Neuronal stem cell (in vitro differentiated cells): ENCODE data around the gene NBPF3.

Experiments used
- DNase-seq: peaks from one replicate; pipeline ENCODE4 v3.0.0-alpha.2; 2013; ENCODE audit warnings: low spot score
- H2AFZ ChIP-seq: one replicate; pipeline ENCODE4 v1.6.1; 2013; ENCODE audit warnings: mild to moderate bottlenecking, low read length, inconsistent platforms
- H2AK5ac ChIP-seq: 2 replicates; pipeline ENCODE4 v1.6.1; 2013; ENCODE audit warnings: low read depth, mild to moderate bottlenecking, inconsistent platforms, low read length, moderate library complexity, mixed read lengths
- H2BK120ac ChIP-seq: 2 replicates; pipeline ENCODE4 v1.6.1; 2013; ENCODE audit warnings: low read depth, mild to moderate bottlenecking, inconsistent platforms, low read length, moderate library complexity, mixed read lengths
- H2BK12ac ChIP-seq: one replicate; pipeline ENCODE4 v1.6.1; 2013; ENCODE audit warnings: low read length, inconsistent platforms
- H2BK15ac ChIP-seq: 2 replicates; pipeline ENCODE4 v1.6.1; 2013; ENCODE audit warnings: mild to moderate bottlenecking, low read length, inconsistent platforms, mixed read lengths
- H2BK5ac ChIP-seq: one replicate; pipeline ENCODE4 v1.6.1; 2013; ENCODE audit warnings: inconsistent platforms, mild to moderate bottlenecking, low read length, moderate library complexity
- H3K14ac ChIP-seq: one replicate; pipeline ENCODE4 v1.6.1; 2013; ENCODE audit warnings: low read length, inconsistent platforms
- H3K18ac ChIP-seq: 2 replicates; pipeline ENCODE4 v1.6.1; 2013; ENCODE audit warnings: low read length, inconsistent platforms
- H3K23ac ChIP-seq: 2 replicates; pipeline ENCODE4 v1.6.1; 2013; ENCODE audit warnings: low read depth, mild to moderate bottlenecking, mixed read lengths, low read length, inconsistent platforms; ENCODE audit not compliant: poor library complexity
- H3K27ac ChIP-seq: replicated peaks from 3 replicates; pipeline ENCODE4 v1.5.1; 2013; ENCODE audit warnings: low read length, inconsistent platforms
- H3K27me3 ChIP-seq, 3 experiments: 2 replicates each; pipeline ENCODE4 v1.6.1; 2013; ENCODE audit warnings: low read length in 3 of 3, mild to moderate bottlenecking in 2 of 3, inconsistent platforms in 1 of 3, low read depth in 1 of 3, mixed read lengths in 1 of 3, moderate library complexity in 1 of 3; ENCODE audit not compliant: control insufficient read depth in 3 of 3, insufficient read depth in 3 of 3
- H3K36me3 ChIP-seq, 2 donors: replicated peaks in 1 of 2; 2 replicates each; pipeline ENCODE4 v1.6.1; 2013; ENCODE audit warnings: low read length in 2 of 2; ENCODE audit not compliant: control insufficient read depth in 2 of 2, insufficient read depth in 2 of 2
- H3K4ac ChIP-seq: 2 replicates; pipeline ENCODE4 v1.6.1; 2013; ENCODE audit warnings: inconsistent platforms, mild to moderate bottlenecking, low read length, moderate library complexity
- H3K4me1 ChIP-seq, 2 donors: 1 replicate in 1 of 2; 2 replicates in 1 of 2; pipeline ENCODE4 v1.6.1; 2013; ENCODE audit warnings: low read length in 2 of 2, low read depth in 1 of 2; ENCODE audit not compliant: control insufficient read depth in 2 of 2, insufficient read depth in 1 of 2
- H3K4me2 ChIP-seq: one replicate; pipeline ENCODE4 v1.6.1; 2013; ENCODE audit warnings: mild to moderate bottlenecking, low read length, inconsistent platforms; ENCODE audit not compliant: insufficient read depth, poor library complexity, severe bottlenecking
- H3K4me3 ChIP-seq, 2 donors: 2 replicates each; pipeline ENCODE4 v1.5.1; 2013; ENCODE audit warnings: low read length in 2 of 2, mild to moderate bottlenecking in 2 of 2, inconsistent platforms in 1 of 2, moderate library complexity in 1 of 2
- H3K79me1 ChIP-seq: one replicate; pipeline ENCODE4 v1.6.1; 2013; ENCODE audit warnings: low read depth, mild to moderate bottlenecking, inconsistent platforms, low read length, moderate library complexity
- H3K9ac ChIP-seq: one replicate; pipeline ENCODE4 v1.6.1; 2013; ENCODE audit warnings: mild to moderate bottlenecking, low read depth, low read length, inconsistent platforms; ENCODE audit not compliant: poor library complexity
- H3K9me3 ChIP-seq, 2 donors: replicated peaks in 1 of 2; 2 replicates each; pipeline versions ENCODE3 to v1.6.1; 2013; ENCODE audit warnings: low read length in 2 of 2, mild to moderate bottlenecking in 2 of 2, inconsistent platforms in 1 of 2, low read depth in 1 of 2, mixed read lengths in 1 of 2, moderate library complexity in 1 of 2; ENCODE audit not compliant: control insufficient read depth in 2 of 2, insufficient read depth in 1 of 2
- H4K8ac ChIP-seq: one replicate; pipeline ENCODE4 v1.6.1; 2013; ENCODE audit warnings: low read depth, mild to moderate bottlenecking, inconsistent platforms, low read length, moderate library complexity
- H4K91ac ChIP-seq: one replicate; pipeline ENCODE4 v1.6.1; 2013; ENCODE audit warnings: low read length, low read depth, mild to moderate bottlenecking, inconsistent platforms; ENCODE audit not compliant: poor library complexity
- WGBS, 2 donors: extraction: QIAGEN DNeasy Blood & Tissue Kit; methylation state at CpG; one replicate each; pipeline ENCODE4 v1.1.7; 2013; ENCODE audit warnings: missing lambda C conversion rate in 2 of 2, mixed read lengths in 1 of 2; ENCODE audit not compliant: insufficient read length in 2 of 2, insufficient replicate concordance in 1 of 2; ENCODE audit errors: extremely low coverage in 2 of 2; 5-methylcytosine and 5-hydroxymethylcytosine counted together

Gene NBPF3

DNA sequence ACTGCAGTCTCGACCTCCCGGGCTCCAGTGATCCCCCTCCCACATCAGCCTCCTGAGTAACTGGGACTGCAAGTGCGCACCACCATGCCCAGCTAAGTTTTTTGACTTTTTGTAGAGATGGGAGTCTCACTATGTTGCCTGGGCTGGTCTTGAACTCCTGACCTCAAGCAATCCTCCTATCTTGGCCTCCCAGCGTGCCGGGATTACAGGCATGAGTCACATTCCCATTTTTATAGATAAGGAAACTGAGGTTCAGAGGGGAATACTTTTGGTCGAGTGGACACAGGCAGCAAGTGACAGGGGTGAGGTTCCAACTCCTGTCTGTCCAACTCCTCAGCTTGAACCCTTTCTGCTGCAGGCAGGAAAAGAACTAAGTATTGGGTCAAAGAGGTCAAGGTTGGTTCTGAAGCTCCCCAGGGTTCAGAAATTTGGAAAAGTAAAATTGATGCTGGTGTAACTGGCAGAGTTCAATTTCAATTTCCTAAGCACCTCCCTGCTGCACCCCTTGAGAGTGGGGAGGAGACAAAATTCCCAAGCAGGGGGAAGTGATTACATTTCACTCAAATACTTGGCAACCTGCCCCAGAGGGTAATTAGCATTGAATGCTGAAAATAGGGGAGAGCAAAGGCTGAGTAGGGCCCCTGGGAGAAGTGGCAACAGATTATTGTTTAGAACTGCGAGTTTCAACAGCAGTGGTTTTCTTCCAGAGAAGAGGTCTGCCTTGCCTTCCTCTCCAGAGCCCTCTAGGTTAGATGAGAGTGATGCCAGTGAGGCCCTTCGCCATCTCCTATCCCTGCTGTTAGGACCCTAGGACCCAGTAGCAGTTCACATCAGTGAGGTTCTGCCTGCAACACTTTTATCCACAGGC lies 51.8 kb downstream of the NBPF3 start:
- H3K4me1 ChIP-seq: peaks cover 0 to 3% of the 10 kb centered on the region in 2 donors
- H3K79me1 ChIP-seq: no peaks in the 10 kb centered on the region
- no peak overlapping the region for H3K23ac ChIP-seq
- no peak overlapping the region for H2BK120ac ChIP-seq
- no peak overlapping the region for H2BK15ac ChIP-seq
- no peak overlapping the region for H2BK12ac ChIP-seq
- H3K36me3 ChIP-seq: no peaks in the 10 kb centered on the region
- no peak for DNase-seq
- WGBS, 2 donors: no CpG with 5 or more reads among the region's 8 CpGs
- H3K9me3 ChIP-seq: peaks cover 4 to 12% of the 10 kb centered on the region in 2 donors
- H4K8ac ChIP-seq: no peak overlapping the region
- H3K14ac ChIP-seq: no peak overlapping the region
- H4K91ac ChIP-seq: no peak overlapping the region
- no peak overlapping the region for H2BK5ac ChIP-seq
- no peak overlapping the region for H3K4ac ChIP-seq
- H3K4me2 ChIP-seq: no peak overlapping the region
- no peak overlapping the region for H3K9ac ChIP-seq
- no peaks in the 10 kb centered on the region for H3K27me3 ChIP-seq
- H2AFZ ChIP-seq: no peak overlapping the region
- no peak overlapping the region for H3K27ac ChIP-seq
- H3K4me3 ChIP-seq: no peak overlapping the region
- H2AK5ac ChIP-seq: no peak overlapping the region
- H3K18ac ChIP-seq: no peak overlapping the region

DNA sequence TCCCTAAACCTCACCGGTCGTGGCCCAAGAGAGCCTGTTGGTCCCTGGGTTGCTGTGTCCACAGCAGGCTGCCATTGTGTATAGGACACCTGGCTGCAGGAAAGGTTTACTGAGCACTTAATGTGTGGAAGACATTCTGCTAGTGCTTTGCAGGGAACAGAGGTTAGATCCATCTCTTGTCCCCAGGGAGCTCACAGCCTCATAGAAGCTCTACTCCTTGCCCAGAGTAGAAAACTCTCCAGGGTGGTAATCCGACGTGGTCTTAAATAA lies 52.4 kb downstream of the NBPF3 start:
- Histone ChIP-seq H3K4ac (no peak overlapping the region), H4K91ac (no peak overlapping the region), H2BK12ac (no peak overlapping the region), H3K4me3 (no peak overlapping the region), H3K4me2 (no peak overlapping the region), H3K79me1 (no peaks in the 10 kb centered on the region), H3K27me3 (no peaks in the 10 kb centered on the region), H3K23ac (no peak overlapping the region), H2BK15ac (no peak overlapping the region), H2BK5ac (no peak overlapping the region), H2BK120ac (no peak overlapping the region), H4K8ac (no peak overlapping the region), H3K14ac (no peak overlapping the region), H3K27ac (no peak overlapping the region), H2AK5ac (no peak overlapping the region), H2AFZ (no peak overlapping the region), H3K36me3 (no peaks in the 10 kb centered on the region), H3K9me3 (peaks cover 4 to 12% of the 10 kb centered on the region in 2 donors), H3K18ac (no peak overlapping the region), H3K4me1 (peaks cover 0 to 3% of the 10 kb centered on the region in 2 donors), H3K9ac (no peak overlapping the region)
- no CpG with 5 or more reads among the region's 4 CpGs for WGBS, 2 donors
- no peak for DNase-seq

DNA sequence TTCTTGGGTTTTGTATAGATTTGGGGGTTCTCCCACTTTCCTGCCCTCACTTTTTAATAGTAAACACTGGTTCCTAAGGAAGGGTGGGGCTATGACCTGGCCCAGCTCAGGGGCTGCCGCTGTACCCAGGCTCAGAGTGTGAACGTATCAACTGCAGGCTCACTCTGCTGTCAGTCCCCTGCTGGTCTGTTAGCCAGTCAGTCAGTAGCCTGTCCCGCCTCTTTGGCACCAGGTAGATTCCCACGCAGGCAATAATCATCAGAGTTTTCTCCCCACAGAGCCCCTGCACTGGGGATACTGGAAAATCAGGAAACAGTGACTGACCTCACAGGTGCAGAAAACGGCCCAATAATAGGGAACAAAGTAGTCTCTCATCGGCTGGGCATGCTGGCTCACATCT lies 54.3 kb downstream of the NBPF3 start:
- H3K27ac ChIP-seq: no peak overlapping the region
- peaks cover 5 to 10% of the 10 kb centered on the region in 2 donors for H3K9me3 ChIP-seq
- DNase-seq: no peak
- no peak overlapping the region for H3K23ac ChIP-seq
- H4K91ac ChIP-seq: no peak overlapping the region
- H2BK5ac ChIP-seq: no peak overlapping the region
- H3K27me3 ChIP-seq: no peaks in the 10 kb centered on the region
- no peak overlapping the region for H3K18ac ChIP-seq
- H2BK120ac ChIP-seq: no peak overlapping the region
- H4K8ac ChIP-seq: no peak overlapping the region
- no peak overlapping the region for H2AK5ac ChIP-seq
- H3K4ac ChIP-seq: no peak overlapping the region
- no CpG with 5 or more reads among the region's 6 CpGs for WGBS, 2 donors
- no peak overlapping the region for H2BK12ac ChIP-seq
- H3K79me1 ChIP-seq: no peaks in the 10 kb centered on the region
- H3K14ac ChIP-seq: no peak overlapping the region
- H2AFZ ChIP-seq: no peak overlapping the region
- peaks cover 0 to 8% of the 10 kb centered on the region in 2 donors for H3K4me1 ChIP-seq
- H3K36me3 ChIP-seq: no peaks in the 10 kb centered on the region
- H3K4me2 ChIP-seq: no peak overlapping the region
- no peak overlapping the region for H3K9ac ChIP-seq
- H2BK15ac ChIP-seq: no peak overlapping the region
- no peak overlapping the region for H3K4me3 ChIP-seq

DNA sequence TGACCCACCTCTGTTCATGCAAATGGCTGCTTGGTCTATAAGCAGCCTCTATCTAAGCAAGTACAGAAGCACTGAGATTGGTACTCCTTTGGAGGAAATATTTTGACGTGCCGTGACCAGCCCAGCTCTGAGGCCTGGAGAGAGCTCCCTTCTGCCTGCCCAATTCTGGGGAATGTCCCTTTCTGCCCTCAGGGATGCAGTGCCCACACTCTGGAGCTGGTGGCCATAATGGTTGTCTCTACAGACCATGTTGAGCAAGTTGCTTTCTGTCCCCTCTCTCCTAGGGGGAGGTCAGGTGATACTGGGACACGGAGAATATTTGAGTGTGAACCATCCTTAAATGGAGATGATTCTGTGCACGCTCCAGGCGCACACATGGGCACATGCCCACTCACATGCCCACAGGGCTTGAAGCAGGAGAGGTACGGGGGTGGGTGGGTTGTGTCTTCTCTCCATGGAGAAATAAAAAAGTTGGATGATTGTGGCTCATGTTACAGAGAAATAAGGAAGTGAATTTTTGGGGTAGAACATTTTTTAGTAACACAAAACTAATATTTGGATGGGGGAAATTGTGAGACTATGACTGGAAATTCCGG lies 55.4 kb downstream of the NBPF3 start:
- H3K18ac ChIP-seq: no peak overlapping the region

More for the DNA sequence above, 55.4 kb downstream of the NBPF3 start:
- DNase-seq: no peak
- Histone ChIP-seq H3K9ac (no peak overlapping the region), H2BK120ac (no peak overlapping the region), H2BK12ac (no peak overlapping the region), H3K4me3 (no peak overlapping the region), H3K36me3 (no peaks in the 10 kb centered on the region), H3K4me1 (peaks cover 0 to 8% of the 10 kb centered on the region in 2 donors), H3K23ac (no peak overlapping the region), H2AK5ac (no peak overlapping the region), H3K4me2 (no peak overlapping the region), H2BK15ac (no peak overlapping the region), H3K27me3 (no peaks in the 10 kb centered on the region), H3K4ac (no peak overlapping the region), H4K8ac (no peak overlapping the region), H4K91ac (no peak overlapping the region), H2BK5ac (no peak overlapping the region), H3K9me3 (peaks cover 7 to 8% of the 10 kb centered on the region in 2 donors), H3K79me1 (no peaks in the 10 kb centered on the region), H2AFZ (peak overlapping the region; percentile 20), H3K27ac (no peak overlapping the region), H3K14ac (no peak overlapping the region)
- no CpG with 5 or more reads among the region's 7 CpGs for WGBS, 2 donors
